HG03575 (cell line): ENCODE measurements around the gene SULT6B1.
"Not testable (repeated sequence)": the region's sequence is repeated elsewhere in the genome, so short reads cannot be mapped to it uniquely, and the experiment has no call there.

Experiments used
- ATAC-seq: cut with Tn5 transposase; IDR thresholded peaks from one replicate; pipeline ENCODE4 v1.9.1; 2021; ENCODE audit not compliant: unreplicated experiment, insufficient number of reproducible peaks, low FRiP score; ENCODE audit errors: extremely low read depth

The SULT6B1 gene

GRCh38 chr2:37188570-37188969, at the start of gene SULT6B1:
SULT6B1 (minus strand) TSS chr2:37188670; CDS start chr2:37188640, 30 bp downstream.
- ATAC-seq = no peak

GRCh38 chr2:37232131-37232933, 43.9 kb upstream of the SULT6B1 start:
- ATAC-seq = no peak

- ATAC-seq = peak; percentile 62
These were observed 43.0 kb upstream of the SULT6B1 start, which contains the start of the genes CEBPZ and NDUFAF7 for GRCh38 chr2:37231241-37232130. CEBPZ (minus strand) TSS chr2:37231596; CDS start chr2:37231567, 29 bp downstream. NDUFAF7 (plus strand) TSS chr2:37231658; CDS start chr2:37231706, 48 bp downstream.

GRCh38 chr2:37230581-37230980, 42.1 kb upstream of the SULT6B1 start:
- no peak for ATAC-seq

GRCh38 chr2:37228788-37229187, 40.3 kb upstream of the SULT6B1 start:
- ATAC-seq = no peak

- ATAC-seq = no peak
These were observed 38.4 kb upstream of the SULT6B1 start for GRCh38 chr2:37226863-37227262.

GRCh38 chr2:37225129-37225528, 36.7 kb upstream of the SULT6B1 start:
- ATAC-seq = not testable (repeated sequence)

- ATAC-seq = no peak
These were observed 35.6 kb upstream of the SULT6B1 start for GRCh38 chr2:37224063-37224462.

GRCh38 chr2:37223131-37223530, 34.7 kb upstream of the SULT6B1 start:
- no peak for ATAC-seq

- ATAC-seq = no peak
These were observed 30.6 kb upstream of the SULT6B1 start for GRCh38 chr2:37219046-37219445.

GRCh38 chr2:37215250-37215649, 26.8 kb upstream of the SULT6B1 start:
- ATAC-seq = no peak

- ATAC-seq = no peak
These were observed 23.5 kb upstream of the SULT6B1 start for GRCh38 chr2:37211939-37212338.

GRCh38 chr2:37211212-37211611, 22.7 kb upstream of the SULT6B1 start:
- no peak for ATAC-seq

- not testable (repeated sequence) for ATAC-seq
These were observed 18.3 kb upstream of the SULT6B1 start for GRCh38 chr2:37206760-37207159.

- no peak for ATAC-seq
These were observed 17.3 kb upstream of the SULT6B1 start for GRCh38 chr2:37205689-37206341.

GRCh38 chr2:37205071-37205661, 16.7 kb upstream of the SULT6B1 start:
- ATAC-seq = not testable (repeated sequence)

- ATAC-seq = no peak
These were observed 15.2 kb upstream of the SULT6B1 start for GRCh38 chr2:37203708-37204107.

GRCh38 chr2:37201766-37202165, 13.3 kb upstream of the SULT6B1 start:
- no peak for ATAC-seq

- no peak for ATAC-seq
These were observed 12.7 kb upstream of the SULT6B1 start for GRCh38 chr2:37201208-37201607.
